NB4 (cell line): ENCODE data around the gene BCL7C.

Source experiments
- CTCF ChIP-seq: IDR thresholded peaks from one replicate; pipeline ENCODE4 v1.5.1; 2012; ENCODE audit warnings: low read depth, low read length
- MAX ChIP-seq: IDR thresholded peaks from 2 replicates; pipeline ENCODE4 v1.6.1; 2011; ENCODE audit warnings: low read depth, low read length
- MYC ChIP-seq: IDR thresholded peaks from 2 replicates; pipeline ENCODE4 v1.6.1; 2011; ENCODE audit warnings: low read depth, low read length
- POLR2A ChIP-seq: IDR thresholded peaks from 2 replicates; pipeline ENCODE4 v1.6.1; 2011; ENCODE audit warnings: mild to moderate bottlenecking; ENCODE audit not compliant: insufficient read length; ENCODE audit errors: extremely low read depth

GRCh38 chr16:30896261-30896888 lies 2.5 kb upstream of the BCL7C start, which contains the start of gene CTF1:
- TF ChIP-seq MAX, result no peak
- TF ChIP-seq CTCF, result no peak
- no peak for TF ChIP-seq POLR2A
- no peak for TF ChIP-seq MYC
